ENCODE measurements around the gene COL18A1.
"Not testable (repeated sequence)": the region's sequence is repeated elsewhere in the genome, so short reads cannot be mapped to it uniquely, and the experiment has no call there.

The COL18A1 gene

DNA sequence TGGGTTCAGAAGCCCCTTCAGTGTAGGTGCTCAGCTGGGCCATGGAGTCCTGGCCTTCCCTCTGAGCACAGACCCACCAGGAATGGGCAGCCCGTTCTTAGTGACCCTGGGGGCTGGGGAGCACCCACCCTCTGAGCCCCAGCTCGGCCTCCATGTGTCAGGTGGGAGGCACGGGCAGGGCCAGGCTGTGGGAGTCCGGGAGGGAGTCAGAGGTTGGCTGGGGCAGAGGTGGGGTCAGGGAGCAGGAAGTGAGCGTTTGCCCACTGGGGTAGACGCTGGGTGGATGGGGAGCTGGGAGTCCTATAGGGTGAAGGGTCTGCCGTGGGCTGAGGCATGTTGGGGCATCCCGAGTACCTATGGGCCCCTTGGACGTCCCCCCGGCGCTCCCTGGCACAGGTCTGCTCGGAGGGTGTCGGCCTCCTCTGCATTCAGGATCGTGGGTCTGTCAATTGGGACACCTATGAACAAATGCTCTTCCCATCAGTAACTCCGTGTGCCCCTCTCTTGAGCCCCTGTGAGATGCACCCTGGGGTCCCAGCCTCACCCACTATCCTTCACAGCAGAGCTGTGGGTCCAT, 30.5 kb downstream of the COL18A1 start:
- Histone ChIP-seq H3K79me2 (ENCODE audit: low read length) (no peaks in the 10 kb centered on the region), H3K9ac (ENCODE audit: low read length) (no peak overlapping the region), H3K4me2 (ENCODE audit: low read length) (no peak overlapping the region), H4K20me1 (ENCODE audit: insufficient read depth, low read length) (no peaks in the 10 kb centered on the region), H3K36me3 (replicated peaks; ENCODE audit: low read depth, low read length) (no peaks in the 10 kb centered on the region), H3K27ac (ENCODE audit: low read length) (no peak overlapping the region), H3K9me3 (ENCODE audit: insufficient read depth, low read length) (no peaks in the 10 kb centered on the region), H2AFZ (ENCODE audit: low read depth, low read length) (no peak overlapping the region), H3K27me3 (ENCODE audit: low read depth, low read length) (no peaks in the 10 kb centered on the region), H3K4me1 (ENCODE audit: low read length) (no peaks in the 10 kb centered on the region), H3K4me3 (ENCODE audit: low read length) (no peak overlapping the region)
- TF ChIP-seq EZH2phosphoT487 (IDR thresholded peaks at IDR 0.05; ENCODE audit: low read depth): no peak
- TF ChIP-seq, protein P1, sequence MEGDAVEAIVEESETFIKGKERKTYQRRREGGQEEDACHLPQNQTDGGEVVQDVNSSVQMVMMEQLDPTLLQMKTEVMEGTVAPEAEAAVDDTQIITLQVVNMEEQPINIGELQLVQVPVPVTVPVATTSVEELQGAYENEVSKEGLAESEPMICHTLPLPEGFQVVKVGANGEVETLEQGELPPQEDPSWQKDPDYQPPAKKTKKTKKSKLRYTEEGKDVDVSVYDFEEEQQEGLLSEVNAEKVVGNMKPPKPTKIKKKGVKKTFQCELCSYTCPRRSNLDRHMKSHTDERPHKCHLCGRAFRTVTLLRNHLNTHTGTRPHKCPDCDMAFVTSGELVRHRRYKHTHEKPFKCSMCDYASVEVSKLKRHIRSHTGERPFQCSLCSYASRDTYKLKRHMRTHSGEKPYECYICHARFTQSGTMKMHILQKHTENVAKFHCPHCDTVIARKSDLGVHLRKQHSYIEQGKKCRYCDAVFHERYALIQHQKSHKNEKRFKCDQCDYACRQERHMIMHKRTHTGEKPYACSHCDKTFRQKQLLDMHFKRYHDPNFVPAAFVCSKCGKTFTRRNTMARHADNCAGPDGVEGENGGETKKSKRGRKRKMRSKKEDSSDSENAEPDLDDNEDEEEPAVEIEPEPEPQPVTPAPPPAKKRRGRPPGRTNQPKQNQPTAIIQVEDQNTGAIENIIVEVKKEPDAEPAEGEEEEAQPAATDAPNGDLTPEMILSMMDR (IDR thresholded peaks at IDR 0.05; ENCODE audit: low read depth, low read length): no peak

- TF ChIP-seq, protein P1 (IDR thresholded peaks at IDR 0.05; ENCODE audit: low read depth, low read length): no peak
- TF ChIP-seq EZH2phosphoT487 (IDR thresholded peaks at IDR 0.05; ENCODE audit: low read depth): no peak
- no peak overlapping the region for H3K27ac ChIP-seq (ENCODE audit: low read length)
- no peak overlapping the region for H2AFZ ChIP-seq (ENCODE audit: low read depth, low read length)
- no peaks in the 10 kb centered on the region for H3K79me2 ChIP-seq (ENCODE audit: low read length)
- H4K20me1 ChIP-seq (ENCODE audit: insufficient read depth, low read length): no peaks in the 10 kb centered on the region
- no peaks in the 10 kb centered on the region for H3K27me3 ChIP-seq (ENCODE audit: low read depth, low read length)
- H3K4me2 ChIP-seq (ENCODE audit: low read length): no peak overlapping the region
- H3K9ac ChIP-seq (ENCODE audit: low read length): no peak overlapping the region
- no peaks in the 10 kb centered on the region for H3K9me3 ChIP-seq (ENCODE audit: insufficient read depth, low read length)
- H3K36me3 ChIP-seq (replicated peaks; ENCODE audit: low read depth, low read length): no peaks in the 10 kb centered on the region
- H3K4me1 ChIP-seq (ENCODE audit: low read length): no peaks in the 10 kb centered on the region
- no peak overlapping the region for H3K4me3 ChIP-seq (ENCODE audit: low read length)
Observed at GRCh38 chr21:45436351-45437065, 31.5 kb downstream of the COL18A1 start.

GRCh38 chr21:45437844-45438243, 32.9 kb downstream of the COL18A1 start:
- not testable (repeated sequence) for H3K4me1 ChIP-seq (ENCODE audit: low read length); H3K27me3 ChIP-seq (ENCODE audit: low read depth, low read length); H3K9ac ChIP-seq (ENCODE audit: low read length); H3K79me2 ChIP-seq (ENCODE audit: low read length); H3K27ac ChIP-seq (ENCODE audit: low read length); H2AFZ ChIP-seq (ENCODE audit: low read depth, low read length); H3K4me2 ChIP-seq (ENCODE audit: low read length); H3K9me3 ChIP-seq (ENCODE audit: insufficient read depth, low read length); H3K4me3 ChIP-seq (ENCODE audit: low read length); H3K36me3 ChIP-seq (replicated peaks; ENCODE audit: low read depth, low read length); H4K20me1 ChIP-seq (ENCODE audit: insufficient read depth, low read length)

DNA sequence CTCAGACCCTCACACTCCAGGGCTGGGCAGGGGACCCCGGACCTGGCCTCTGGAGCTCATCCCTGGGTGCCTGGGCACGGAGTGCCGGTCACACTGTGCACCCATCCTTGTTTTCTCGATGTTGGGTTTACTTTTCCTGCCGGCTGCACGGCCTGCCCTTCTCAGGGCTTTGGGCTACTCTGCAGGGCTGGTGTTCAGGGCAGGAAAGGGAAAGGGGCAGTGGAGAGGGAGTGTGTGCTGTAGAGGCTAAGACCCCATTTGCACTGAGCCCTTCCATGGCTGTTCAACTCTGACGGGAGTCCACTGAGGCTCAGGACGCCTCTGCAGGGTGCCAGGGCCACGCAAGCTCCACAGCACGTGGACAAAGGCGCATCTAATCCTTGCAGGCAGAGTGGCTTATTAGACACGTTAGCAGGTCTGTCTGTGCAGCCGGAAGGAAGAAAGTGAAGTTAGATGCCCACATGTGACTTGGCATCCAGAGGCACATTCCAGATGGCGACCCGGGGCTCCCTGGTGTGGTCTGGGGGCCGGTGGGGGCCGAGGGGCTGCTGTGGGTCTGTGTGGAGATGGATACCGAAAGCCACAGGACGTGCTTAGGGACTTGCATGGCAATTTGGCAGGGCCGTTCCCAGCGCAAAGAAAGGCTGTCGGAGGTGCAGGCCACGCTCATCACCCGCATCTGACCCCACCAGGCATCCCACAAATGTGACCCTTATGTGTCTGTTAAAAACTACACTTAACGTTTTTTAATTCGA, 33.6 kb downstream of the COL18A1 start:
- no peaks in the 10 kb centered on the region for H3K36me3 ChIP-seq (replicated peaks; ENCODE audit: low read depth, low read length)
- H4K20me1 ChIP-seq (ENCODE audit: insufficient read depth, low read length): no peaks in the 10 kb centered on the region
- no peaks in the 10 kb centered on the region for H3K9me3 ChIP-seq (ENCODE audit: insufficient read depth, low read length)
- H3K27me3 ChIP-seq (ENCODE audit: low read depth, low read length): no peaks in the 10 kb centered on the region
- H2AFZ ChIP-seq (ENCODE audit: low read depth, low read length): no peak overlapping the region
- H3K4me3 ChIP-seq (ENCODE audit: low read length): no peak overlapping the region
- TF ChIP-seq, protein P1 (IDR thresholded peaks at IDR 0.05; ENCODE audit: low read depth, low read length): no peak
- TF ChIP-seq EZH2phosphoT487 (IDR thresholded peaks at IDR 0.05; ENCODE audit: low read depth): no peak
- H3K9ac ChIP-seq (ENCODE audit: low read length): no peak overlapping the region
- peak overlapping the region; percentile 39 for H3K4me2 ChIP-seq (ENCODE audit: low read length)
- H3K79me2 ChIP-seq (ENCODE audit: low read length): no peaks in the 10 kb centered on the region
- no peaks in the 10 kb centered on the region for H3K4me1 ChIP-seq (ENCODE audit: low read length)
- H3K27ac ChIP-seq (ENCODE audit: low read length): no peak overlapping the region

Data from OCI-LY3 (cell line).